ENCODE data around the gene MYL2.

- TF ChIP-seq CTCF (IDR thresholded peaks at IDR 0.05) (no peak), EP300 (IDR thresholded peaks at IDR 0.05) (no peak), POLR2A (IDR thresholded peaks at IDR 0.05; ENCODE audit: low read depth) (no peak)
Measured at GRCh38 chr12:110885152-110885840, 35.1 kb downstream of the MYL2 start.
